ENCODE results near the gene PSKH1.
A peak's percentile ranks its signal among the peaks of the same experiment; 100 is the strongest.

Gene PSKH1

GRCh38 chr16:67945392-67945933 is 52.4 kb downstream of the PSKH1 start:
- no peaks in the 10 kb centered on the region for H3K27me3 Mint-ChIP-seq
- no peak overlapping the region for H3K27ac Mint-ChIP-seq
- H3K9me3 Mint-ChIP-seq = no peaks in the 10 kb centered on the region
- no peak for ATAC-seq
- no peak for DNase-seq
- H3K4me3 Mint-ChIP-seq = no peak overlapping the region
- H3K4me1 Mint-ChIP-seq = peaks cover 16% of the 10 kb centered on the region

- Mint-ChIP-seq H3K27me3 (no peaks in the 10 kb centered on the region), H3K27ac (peak overlapping the region in 1 of 2 donors; percentile 63), H3K4me1 (peaks cover 13% of the 10 kb centered on the region), H3K9me3 (no peaks in the 10 kb centered on the region), H3K4me3 (no peak overlapping the region)
- no peak for DNase-seq
- no peak for ATAC-seq
These were observed 53.1 kb downstream of the PSKH1 start for GRCh38 chr16:67946128-67946569.

- H3K4me3 Mint-ChIP-seq = no peak overlapping the region
- ATAC-seq (no peak), DNase-seq (no peak)
- no peak overlapping the region for H3K27ac Mint-ChIP-seq
- no peaks in the 10 kb centered on the region for H3K27me3 Mint-ChIP-seq
- H3K9me3 Mint-ChIP-seq = no peaks in the 10 kb centered on the region
- H3K4me1 Mint-ChIP-seq = peaks cover 4% of the 10 kb centered on the region
These were observed 54.0 kb downstream of the PSKH1 start for GRCh38 chr16:67946966-67947558.

DNA sequence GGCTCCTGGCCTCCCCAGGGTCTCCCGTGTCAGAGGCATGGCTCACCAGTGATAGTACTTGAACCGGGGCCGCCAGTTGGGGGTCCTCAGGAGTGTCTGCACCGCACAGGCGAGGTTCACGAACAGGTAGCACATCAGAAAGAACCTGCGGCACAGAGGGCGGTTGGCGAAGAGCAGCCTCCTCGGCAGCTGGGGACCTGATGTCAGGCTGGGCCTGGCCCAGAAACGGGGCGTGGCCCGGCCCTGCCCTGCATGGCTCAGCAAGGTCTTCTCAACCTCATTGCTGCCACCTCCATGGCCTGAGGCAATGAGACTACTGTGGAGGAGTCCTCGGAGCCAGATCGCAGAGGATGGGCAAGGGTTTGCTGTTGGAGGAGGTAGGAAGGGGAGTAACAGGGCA is 55.0 kb downstream of the PSKH1 start:
- H3K27me3 Mint-ChIP-seq = no peaks in the 10 kb centered on the region
- DNase-seq (no peak), ATAC-seq (no peak)

GRCh38 chr16:67949645-67950044 is 56.6 kb downstream of the PSKH1 start:
- H3K27ac Mint-ChIP-seq = peak overlapping the region in 1 of 2 donors; percentile 12
- no peak for DNase-seq
- H3K4me3 Mint-ChIP-seq = no peak overlapping the region
- no peak for ATAC-seq
- H3K27me3 Mint-ChIP-seq = no peaks in the 10 kb centered on the region
- H3K4me1 Mint-ChIP-seq = no peaks in the 10 kb centered on the region
- H3K9me3 Mint-ChIP-seq = no peaks in the 10 kb centered on the region

More for the DNA sequence above, 55.0 kb downstream of the PSKH1 start:
- no peaks in the 10 kb centered on the region for H3K4me1 Mint-ChIP-seq
- no peak overlapping the region for H3K4me3 Mint-ChIP-seq
- H3K27ac Mint-ChIP-seq = peak overlapping the region in 1 of 2 donors; percentile 16
- no peaks in the 10 kb centered on the region for H3K9me3 Mint-ChIP-seq

- DNase-seq = no peak
- Mint-ChIP-seq H3K4me3 (no peak overlapping the region), H3K27me3 (no peaks in the 10 kb centered on the region)
These were observed 57.3 kb downstream of the PSKH1 start for GRCh38 chr16:67950335-67950843.

DNA sequence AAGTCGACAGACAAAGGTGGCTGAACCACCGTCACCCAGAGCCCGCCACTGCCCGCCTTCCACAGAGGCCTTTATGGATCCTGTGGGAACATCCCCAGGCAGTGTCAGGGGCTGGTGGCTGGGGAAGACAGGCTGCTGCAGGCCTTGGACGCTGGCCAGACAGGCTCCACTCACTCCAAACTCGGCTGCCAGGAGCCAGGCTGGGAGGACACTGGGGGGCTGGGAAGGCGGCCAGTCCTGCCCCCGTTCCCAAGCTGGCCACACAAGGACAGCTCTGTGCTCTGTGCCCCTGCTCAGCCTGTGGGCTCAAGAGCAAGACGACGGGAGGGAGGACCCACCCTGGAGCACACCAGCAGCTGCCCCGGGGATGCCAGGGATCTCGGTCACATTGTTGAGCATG is 58.4 kb downstream of the PSKH1 start:
- Mint-ChIP-seq H3K9me3 (no peaks in the 10 kb centered on the region), H3K27me3 (no peaks in the 10 kb centered on the region), H3K4me1 (no peaks in the 10 kb centered on the region), H3K4me3 (no peak overlapping the region), H3K27ac (no peak overlapping the region)
- DNase-seq (no peak), ATAC-seq (no peak)

More at GRCh38 chr16:67950335-67950843, 57.3 kb downstream of the PSKH1 start:
- no peaks in the 10 kb centered on the region for H3K4me1 Mint-ChIP-seq
- ATAC-seq = no peak
- no peaks in the 10 kb centered on the region for H3K9me3 Mint-ChIP-seq
- H3K27ac Mint-ChIP-seq = peak overlapping the region in 1 of 2 donors; percentile 21

DNA sequence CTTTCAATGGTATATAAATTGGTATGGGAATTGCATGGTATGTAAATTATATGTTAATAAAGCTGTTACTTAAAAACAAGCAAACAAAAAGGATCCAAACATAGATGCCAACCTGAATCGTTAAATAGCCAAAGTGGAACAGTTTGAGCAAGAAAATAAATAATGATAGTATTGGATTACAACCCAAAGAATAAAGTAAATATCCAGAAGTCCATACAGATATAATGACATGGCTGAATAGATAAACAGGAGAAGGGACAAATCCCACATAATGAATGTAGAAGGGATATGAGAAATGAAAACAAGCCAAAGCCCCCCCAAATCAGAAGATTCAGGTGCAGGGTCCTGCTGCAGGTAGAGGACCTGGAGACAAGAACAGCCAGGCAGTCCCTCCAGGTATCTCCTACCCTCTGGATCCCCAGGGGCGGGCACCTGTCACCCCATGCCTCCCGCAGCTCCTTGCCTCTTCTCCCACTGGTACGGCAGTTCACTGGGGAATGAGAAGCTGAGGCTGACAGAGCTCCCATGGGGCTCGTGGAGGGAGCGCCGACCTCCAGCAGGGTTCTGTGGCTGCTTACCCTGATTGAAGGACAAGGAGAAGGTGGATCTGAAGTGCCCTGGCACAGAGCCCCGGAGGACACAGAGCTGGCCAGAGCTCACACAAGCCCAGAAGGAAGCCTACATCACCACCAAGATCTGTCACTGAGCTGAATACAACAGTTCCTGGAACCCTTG is 60.8 kb downstream of the PSKH1 start:
- ATAC-seq (no peak), DNase-seq (no peak)
- no peak overlapping the region for H3K4me3 Mint-ChIP-seq
- no peaks in the 10 kb centered on the region for H3K4me1 Mint-ChIP-seq
- H3K27me3 Mint-ChIP-seq = no peaks in the 10 kb centered on the region
- peak overlapping the region in 1 of 2 donors; percentile 61 for H3K27ac Mint-ChIP-seq
- H3K9me3 Mint-ChIP-seq = no peaks in the 10 kb centered on the region

DNA sequence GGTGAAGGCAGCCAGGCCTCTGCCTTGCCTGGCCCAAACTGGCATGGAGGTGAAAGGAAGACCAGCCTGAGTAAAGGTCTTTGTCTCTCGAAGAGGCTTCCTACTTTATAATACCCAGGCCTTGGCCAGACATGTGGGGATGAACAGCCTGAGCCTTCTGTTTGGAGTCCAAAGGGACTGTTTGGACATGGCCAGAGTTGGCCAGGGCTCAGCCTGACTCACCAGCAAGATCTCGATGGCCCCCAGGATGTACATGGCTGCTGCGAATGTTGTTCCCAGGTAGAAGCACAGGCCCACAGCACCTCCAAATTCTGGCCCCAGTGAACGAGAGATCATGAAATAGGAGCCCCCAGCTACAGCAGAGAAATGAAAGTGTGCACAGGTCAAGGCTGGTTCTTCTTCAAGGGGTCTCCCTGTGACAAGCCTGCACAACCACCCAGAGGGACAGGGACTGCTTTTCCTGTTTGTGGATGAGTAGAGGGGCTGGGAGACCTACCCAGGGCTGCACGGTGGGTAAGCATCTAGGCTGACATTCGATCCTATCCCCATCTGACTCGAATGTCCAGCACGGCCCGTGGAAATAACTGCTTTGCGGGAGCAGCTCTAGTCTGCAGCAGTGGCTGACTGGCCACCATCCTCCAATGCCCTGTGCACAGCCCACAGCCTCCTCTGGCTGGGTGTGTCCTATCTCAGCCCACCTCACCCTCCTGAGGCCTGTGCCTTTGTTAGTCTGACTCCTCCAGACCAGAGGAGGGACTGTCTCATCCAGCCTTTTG is 61.6 kb downstream of the PSKH1 start:
- H3K4me3 Mint-ChIP-seq = no peak overlapping the region
- H3K27me3 Mint-ChIP-seq = no peaks in the 10 kb centered on the region
- DNase-seq (no peak), ATAC-seq (no peak)
- H3K9me3 Mint-ChIP-seq = no peaks in the 10 kb centered on the region
- H3K4me1 Mint-ChIP-seq = no peaks in the 10 kb centered on the region
- no peak overlapping the region for H3K27ac Mint-ChIP-seq

- H3K27me3 Mint-ChIP-seq = no peaks in the 10 kb centered on the region
- no peak overlapping the region for H3K27ac Mint-ChIP-seq
- ATAC-seq (no peak), DNase-seq (no peak)
- no peaks in the 10 kb centered on the region for H3K9me3 Mint-ChIP-seq
- no peak overlapping the region for H3K4me3 Mint-ChIP-seq
- H3K4me1 Mint-ChIP-seq = no peaks in the 10 kb centered on the region
These were observed 64.6 kb downstream of the PSKH1 start for GRCh38 chr16:67957622-67958021.

- ATAC-seq (no peak), DNase-seq (no peak)
- Mint-ChIP-seq H3K4me3 (no peak overlapping the region), H3K27me3 (no peaks in the 10 kb centered on the region), H3K9me3 (no peaks in the 10 kb centered on the region), H3K4me1 (peaks cover 5% of the 10 kb centered on the region), H3K27ac (peak overlapping the region in 1 of 2 donors; percentile 65)
These were observed 66.7 kb downstream of the PSKH1 start for GRCh38 chr16:67959536-67960329.

DNA sequence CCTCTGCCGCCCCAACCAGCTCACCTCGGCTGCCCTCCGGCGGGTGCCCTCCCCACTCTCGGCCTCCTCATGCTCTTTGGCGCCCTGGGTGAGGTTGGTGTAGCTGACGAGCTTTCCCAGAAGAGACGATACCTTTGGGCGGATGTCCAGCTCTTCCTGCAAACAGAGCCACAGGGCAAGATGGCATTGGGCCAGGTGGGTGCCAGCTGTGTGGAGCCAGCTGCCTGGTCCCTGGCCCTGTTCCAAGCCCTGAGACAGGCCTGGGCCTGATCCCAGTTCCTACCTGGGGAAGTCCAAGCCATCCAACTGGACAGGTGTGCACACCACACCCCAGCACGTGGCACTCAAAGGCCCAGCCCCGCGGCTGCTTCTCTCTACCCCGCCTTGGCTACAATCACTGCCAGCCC is 68.5 kb downstream of the PSKH1 start:
- DNase-seq (no peak), ATAC-seq (no peak)
- Mint-ChIP-seq H3K4me1 (peaks cover 9% of the 10 kb centered on the region), H3K4me3 (no peak overlapping the region), H3K27ac (no peak overlapping the region), H3K9me3 (no peaks in the 10 kb centered on the region), H3K27me3 (no peaks in the 10 kb centered on the region)

DNA sequence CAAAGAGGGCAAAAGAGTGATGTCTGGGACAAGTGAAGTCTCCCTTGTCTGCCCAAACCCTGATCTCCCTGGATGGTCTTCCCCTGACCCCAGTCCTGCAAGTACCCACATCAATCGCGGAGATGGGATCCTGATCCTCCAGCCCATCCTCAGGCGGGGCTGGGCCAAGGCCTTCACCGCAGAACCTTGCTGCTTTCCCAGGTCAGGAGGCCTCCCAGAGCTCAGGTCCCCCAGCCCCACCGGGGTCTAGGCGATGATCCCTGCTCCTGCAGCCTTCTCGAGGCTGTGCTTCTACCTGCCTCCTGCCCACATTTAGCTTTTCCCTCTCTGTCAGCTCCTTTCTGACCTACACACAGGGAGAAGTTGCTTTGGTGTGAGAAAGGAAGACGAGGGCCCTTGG is 69.1 kb downstream of the PSKH1 start:
- H3K27ac Mint-ChIP-seq = no peak overlapping the region
- H3K4me1 Mint-ChIP-seq = peaks cover 15% of the 10 kb centered on the region
- no peak overlapping the region for H3K4me3 Mint-ChIP-seq
- no peaks in the 10 kb centered on the region for H3K27me3 Mint-ChIP-seq
- ATAC-seq (no peak), DNase-seq (no peak)
- H3K9me3 Mint-ChIP-seq = no peaks in the 10 kb centered on the region

GRCh38 chr16:67963292-67963661 is 70.2 kb downstream of the PSKH1 start:
- no peak for DNase-seq
- Mint-ChIP-seq H3K9me3 (no peaks in the 10 kb centered on the region), H3K4me3 (no peak overlapping the region), H3K27ac (no peak overlapping the region), H3K27me3 (no peaks in the 10 kb centered on the region), H3K4me1 (peaks cover 20% of the 10 kb centered on the region)
- ATAC-seq = no peak

Data from stimulated activated naive CD8-positive, alpha-beta T cell treated with anti-CD3 and anti-CD28 coated beads, Interleukin-15, amount 100 ng/mL, for 72 hours (primary cell).